ENCODE measurements around the gene SSR1.
"Not testable (repeated sequence)": the region's sequence is repeated elsewhere in the genome, so short reads cannot be mapped to it uniquely, and the experiment has no call there.

Gene SSR1

GRCh38 chr6:7319406-7319805, 6.4 kb upstream of the SSR1 start:
- not testable (repeated sequence) for DNase-seq (ENCODE audit: low spot score); FAIRE-seq

GRCh38 chr6:7317538-7317937, 4.5 kb upstream of the SSR1 start:
- no peak for DNase-seq (ENCODE audit: low spot score)
- FAIRE-seq: no peak

- FAIRE-seq: no peak
Measured at GRCh38 chr6:7316658-7317533, 3.9 kb upstream of the SSR1 start.

GRCh38 chr6:7315948-7316365, 3.0 kb upstream of the SSR1 start:
- FAIRE-seq: no peak
- no peak for DNase-seq (ENCODE audit: low spot score)

More at GRCh38 chr6:7316658-7317533, 3.9 kb upstream of the SSR1 start:
- DNase-seq (ENCODE audit: low spot score): no peak

GRCh38 chr6:7315087-7315947, 2.3 kb upstream of the SSR1 start:
- not testable (repeated sequence) for FAIRE-seq; DNase-seq (ENCODE audit: low spot score)

DNA sequence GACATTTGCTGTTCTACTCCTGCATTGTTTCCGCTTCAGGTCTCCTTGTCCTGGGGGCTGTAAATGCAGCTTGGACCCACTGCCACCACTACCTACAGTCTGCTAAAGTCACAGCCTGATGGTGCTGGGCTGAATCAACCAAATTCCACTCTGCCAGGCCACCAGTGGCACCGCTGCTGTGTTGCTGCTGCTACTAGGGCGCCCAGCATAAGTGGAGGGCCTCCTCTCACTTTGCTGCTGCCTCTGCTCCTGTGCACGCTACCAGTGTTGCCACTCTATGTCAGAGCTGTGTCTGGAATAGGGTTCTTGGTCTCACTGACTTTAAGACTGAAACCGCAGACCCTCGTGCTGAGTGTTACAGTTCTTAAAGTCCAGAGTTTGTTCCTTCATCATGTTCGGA, 1.4 kb upstream of the SSR1 start:
- FAIRE-seq (no peak), DNase-seq (ENCODE audit: low spot score) (no peak)

DNA sequence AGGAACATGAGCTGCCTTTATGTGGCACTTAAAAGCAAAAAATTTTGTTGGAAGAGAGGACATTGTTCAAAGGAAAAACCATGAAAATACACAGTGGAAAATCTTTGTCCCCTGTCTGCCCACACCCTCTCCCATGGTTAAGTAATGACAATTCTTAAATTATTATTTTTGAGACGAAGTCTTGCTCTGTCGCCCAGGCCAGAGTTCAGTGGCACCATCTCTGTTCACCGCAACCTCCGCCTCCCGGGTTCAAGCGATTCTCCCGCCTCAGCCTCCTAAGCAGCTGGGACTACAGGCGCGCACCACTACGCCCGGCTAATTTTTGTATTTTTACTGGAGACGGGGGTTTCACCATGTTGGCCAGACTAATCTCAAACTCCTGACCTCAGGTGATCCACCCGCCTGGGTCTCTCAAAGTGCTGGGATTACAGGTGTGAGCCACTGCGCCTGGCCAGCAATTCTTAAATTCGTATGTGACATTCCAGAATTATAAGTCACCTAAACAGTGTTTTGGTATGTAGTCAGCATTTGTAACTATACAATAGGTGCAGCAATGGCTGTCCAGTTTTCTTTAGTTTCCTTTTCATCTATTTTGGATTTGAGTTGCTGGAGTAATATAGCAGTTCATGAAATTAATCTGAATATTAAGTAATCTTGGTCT, 636 bp upstream of the SSR1 start:
- FAIRE-seq (no peak), DNase-seq (ENCODE audit: low spot score) (no peak)

DNA sequence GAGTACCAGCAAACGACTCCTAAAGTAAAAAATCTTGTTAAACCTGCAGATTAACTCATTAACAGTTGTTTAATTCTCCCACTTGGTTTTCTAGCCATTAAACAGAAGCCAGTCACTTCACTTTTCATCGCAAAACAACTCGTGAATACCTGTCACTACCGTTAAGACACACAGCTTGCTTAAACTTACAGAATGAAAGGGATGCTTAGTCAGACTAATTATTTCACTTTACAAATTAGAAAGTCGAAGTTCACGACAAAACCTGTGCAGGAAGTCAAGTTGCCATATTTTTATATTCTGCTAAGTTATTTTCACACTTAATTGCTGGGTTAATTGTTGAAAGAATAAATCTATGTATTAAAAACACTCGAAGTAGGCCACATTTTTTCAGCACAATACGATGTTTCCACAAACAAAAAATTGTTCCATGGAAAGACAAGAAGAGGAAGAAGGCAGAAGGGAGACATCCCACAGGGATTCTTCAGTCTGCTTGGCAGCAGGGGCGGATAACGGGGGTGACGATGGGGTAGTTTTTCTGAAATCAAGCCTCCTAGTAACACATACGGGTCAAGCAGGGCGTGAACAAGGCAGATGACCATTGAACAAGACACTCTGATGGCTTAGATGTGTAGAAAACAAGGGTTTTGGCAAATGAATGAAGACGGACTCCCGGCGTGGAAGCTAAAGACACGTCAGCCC, 933 bp downstream of the SSR1 start:
- peak; percentile 11 for DNase-seq (ENCODE audit: low spot score)

GRCh38 chr6:7311176-7311575, 1.8 kb downstream of the SSR1 start:
- FAIRE-seq: no peak
- DNase-seq (ENCODE audit: low spot score): no peak

More for the DNA sequence above, 933 bp downstream of the SSR1 start:
- FAIRE-seq: no peak

GRCh38 chr6:7309050-7309449, 3.9 kb downstream of the SSR1 start:
- FAIRE-seq: no peak

DNA sequence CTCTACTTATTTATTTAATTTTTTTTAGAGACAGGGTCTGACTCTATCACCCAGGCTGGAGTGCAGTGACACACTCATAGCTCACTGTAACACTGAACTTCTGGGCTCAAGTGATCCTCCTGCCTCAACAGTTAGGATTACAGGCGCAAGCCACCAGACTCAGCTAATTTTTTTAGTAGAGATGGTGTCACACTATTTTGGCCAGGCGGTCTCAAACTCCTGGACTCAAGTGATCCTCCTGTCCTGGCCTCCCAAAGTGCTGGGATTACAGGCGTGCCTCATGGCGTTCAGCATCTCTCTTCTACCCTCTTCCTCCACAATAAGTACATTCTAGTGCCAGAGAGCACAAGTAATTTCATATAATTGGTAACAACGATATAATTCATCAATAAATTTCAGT, 5.5 kb downstream of the SSR1 start:
- no peak for DNase-seq (ENCODE audit: low spot score)
- no peak for FAIRE-seq

More at GRCh38 chr6:7309050-7309449, 3.9 kb downstream of the SSR1 start:
- no peak for DNase-seq (ENCODE audit: low spot score)

- DNase-seq (ENCODE audit: low spot score): no peak
- no peak for FAIRE-seq
Measured at GRCh38 chr6:7304821-7305220, 8.2 kb downstream of the SSR1 start.

- FAIRE-seq (no peak), DNase-seq (ENCODE audit: low spot score) (no peak)
Measured at GRCh38 chr6:7301702-7302101, 11.3 kb downstream of the SSR1 start.

- DNase-seq (ENCODE audit: low spot score): no peak
- FAIRE-seq: no peak
Measured at GRCh38 chr6:7300926-7301325, 12.1 kb downstream of the SSR1 start.

- DNase-seq (ENCODE audit: low spot score) (no peak), FAIRE-seq (no peak)
Measured at GRCh38 chr6:7298113-7298512, 14.9 kb downstream of the SSR1 start.

DNA sequence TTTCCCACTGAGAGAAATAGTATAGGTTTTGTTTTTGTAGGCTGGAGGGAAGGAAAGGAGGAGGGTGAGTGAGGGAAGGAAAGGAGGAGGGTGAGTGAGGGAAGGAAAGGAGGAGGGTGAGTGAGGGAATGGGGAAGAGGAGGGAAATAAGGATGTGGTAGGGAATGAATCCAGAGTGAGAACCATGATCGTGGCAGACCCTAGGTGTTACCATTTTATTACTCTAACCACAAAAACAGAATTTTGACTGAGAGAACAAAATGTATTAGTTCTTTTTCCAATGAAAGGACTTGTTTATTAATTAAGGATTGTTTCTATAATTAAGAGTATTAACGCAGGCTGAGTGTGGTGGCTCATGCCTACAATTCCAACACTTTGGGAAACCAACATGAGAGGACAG, 16.4 kb downstream of the SSR1 start:
- FAIRE-seq (no peak), DNase-seq (ENCODE audit: low spot score) (no peak)

GRCh38 chr6:7295916-7296315, 17.1 kb downstream of the SSR1 start:
- FAIRE-seq (no peak), DNase-seq (ENCODE audit: low spot score) (no peak)

DNA sequence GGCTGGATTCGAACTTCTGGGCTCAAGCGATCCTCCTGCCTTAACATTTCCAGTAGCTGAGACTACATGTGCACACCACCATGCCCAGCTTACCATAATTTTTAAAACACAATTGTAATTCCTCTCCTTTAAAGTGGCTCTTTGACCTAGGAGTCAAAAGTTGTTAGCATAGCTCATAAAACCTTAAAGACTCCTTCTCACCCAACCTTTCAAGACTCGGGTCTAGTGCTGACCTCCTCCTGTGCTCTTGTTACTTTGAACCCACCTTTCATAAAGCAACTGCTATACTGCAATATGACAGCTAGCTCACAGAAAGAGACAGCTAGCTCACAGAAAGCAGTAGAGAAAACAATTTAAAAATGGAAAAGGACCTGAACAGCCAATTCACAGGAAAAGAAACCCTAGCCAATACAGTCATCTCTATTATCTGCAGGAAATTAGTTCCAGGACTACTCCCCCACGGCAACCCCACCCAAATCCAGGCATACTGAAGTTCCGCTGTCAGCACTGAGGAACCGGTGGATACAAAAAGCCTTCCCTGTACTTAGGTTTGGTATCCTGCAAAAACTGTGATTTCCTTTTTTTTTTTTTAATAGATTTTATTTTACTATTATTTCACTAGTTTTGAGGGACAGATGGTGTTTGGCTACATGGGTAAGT, 20.3 kb downstream of the SSR1 start:
- FAIRE-seq (no peak), DNase-seq (ENCODE audit: low spot score) (no peak)

DNA sequence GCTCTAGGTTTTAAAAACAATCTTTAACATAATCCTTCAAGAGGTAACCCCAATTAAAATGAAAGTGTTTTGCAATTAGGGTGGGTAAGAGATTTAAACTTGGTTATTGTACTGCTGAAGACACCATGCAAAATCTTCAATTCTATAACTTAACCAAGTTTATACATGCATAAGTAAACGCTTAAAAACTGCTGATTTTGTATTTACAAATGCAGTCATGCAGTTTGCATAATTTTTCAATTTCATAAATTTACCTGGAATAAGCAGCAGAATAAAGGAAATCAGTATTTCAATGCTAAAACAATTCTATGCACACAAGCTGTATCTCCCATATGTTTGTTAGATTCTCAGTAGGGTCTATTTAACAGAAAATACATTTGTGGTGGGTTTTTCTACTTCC, 22.9 kb downstream of the SSR1 start:
- no peak for DNase-seq (ENCODE audit: low spot score)
- no peak for FAIRE-seq

- FAIRE-seq (no peak), DNase-seq (ENCODE audit: low spot score) (no peak)
Measured at GRCh38 chr6:7285416-7285815, 27.6 kb downstream of the SSR1 start.

DNA sequence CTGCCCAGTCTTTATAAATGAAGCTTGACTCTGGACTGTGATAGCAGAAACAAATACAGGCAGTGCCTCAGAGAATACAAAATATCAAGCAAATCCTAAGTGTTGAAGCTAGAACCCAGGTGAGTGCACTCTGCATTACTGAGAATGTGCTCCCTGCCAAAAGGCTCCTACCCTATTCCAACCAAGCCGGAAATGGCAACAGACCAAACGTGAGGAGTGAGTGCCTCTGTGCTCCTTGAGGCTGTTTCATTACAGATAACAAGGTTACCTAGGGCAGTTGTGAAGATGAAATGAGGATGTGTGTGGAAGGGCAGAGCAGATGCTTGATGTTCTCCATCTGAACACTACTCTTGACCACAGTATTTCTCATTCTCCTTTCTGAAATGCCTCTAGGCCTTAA, 29.3 kb downstream of the SSR1 start:
- DNase-seq (ENCODE audit: low spot score) (no peak), FAIRE-seq (no peak)

Data from RCC 7860 (cell line).